ENCODE measurements around the gene GLIS1. TPM values are rescaled to one million over a fixed set of nuclear protein-coding genes. Genes with fewer than 3 reads are reported as not detected.

Gene GLIS1
- total RNA-seq, 1 donor from 2014 or later, result not detected

GRCh38 chr1:53482441-53483153, 256.4 kb downstream of the GLIS1 start:
- DNase-seq (no peak), ATAC-seq (no peak)
- intact Hi-C loops (cut with micrococcal nuclease), result loop anchor here (10.0 kb wide), 1 partner anchor 272 kb away; no protein-coding TSS in a partner anchor

GRCh38 chr1:53481456-53481855, 257.5 kb downstream of the GLIS1 start:
- intact Hi-C loops (cut with micrococcal nuclease), result loop anchor here (10.0 kb wide), 1 partner anchor 273 kb away; no protein-coding TSS in a partner anchor
- ATAC-seq, result no peak
- DNase-seq, result no peak

- intact Hi-C loops (cut with micrococcal nuclease), result loop anchor here (10.0 kb wide), 1 partner anchor 274 kb away; no protein-coding TSS in a partner anchor
- DNase-seq, result no peak
- ATAC-seq, result no peak
Measured at GRCh38 chr1:53480678-53481077, 258.3 kb downstream of the GLIS1 start.

- DNase-seq (no peak), ATAC-seq (no peak)
- intact Hi-C loops (cut with micrococcal nuclease), result no loop called here
Measured at GRCh38 chr1:53478502-53478818, 260.5 kb downstream of the GLIS1 start.

- no peak for ATAC-seq
- intact Hi-C loops (cut with micrococcal nuclease), result no loop called here
- DNase-seq, result no peak
Measured at GRCh38 chr1:53477651-53478501, 261.1 kb downstream of the GLIS1 start.

GRCh38 chr1:53476579-53476978, 262.4 kb downstream of the GLIS1 start:
- intact Hi-C loops (cut with micrococcal nuclease), result no loop called here
- ATAC-seq (no peak), DNase-seq (no peak)

GRCh38 chr1:53475664-53476063, 263.3 kb downstream of the GLIS1 start:
- no peak for DNase-seq
- ATAC-seq, result no peak
- intact Hi-C loops (cut with micrococcal nuclease), result no loop called here

- intact Hi-C loops (cut with micrococcal nuclease), result no loop called here
- ATAC-seq, result no peak
- DNase-seq, result no peak
Measured at GRCh38 chr1:53473463-53473862, 265.5 kb downstream of the GLIS1 start.

GRCh38 chr1:53471000-53471399, 268.0 kb downstream of the GLIS1 start:
- intact Hi-C loops (cut with micrococcal nuclease), result no loop called here
- DNase-seq (no peak), ATAC-seq (no peak)

- intact Hi-C loops (cut with micrococcal nuclease), result no loop called here
- ATAC-seq, result no peak
Measured at GRCh38 chr1:53470584-53470983, 268.4 kb downstream of the GLIS1 start.

GRCh38 chr1:53470155-53470554, 268.8 kb downstream of the GLIS1 start:
- ATAC-seq (peak; percentile 91), DNase-seq (peak; percentile 86)
- intact Hi-C loops (cut with micrococcal nuclease), result no loop called here

More at GRCh38 chr1:53470584-53470983, 268.4 kb downstream of the GLIS1 start:
- no peak for DNase-seq

GRCh38 chr1:53469373-53469772, 269.6 kb downstream of the GLIS1 start:
- no peak for DNase-seq
- intact Hi-C loops (cut with micrococcal nuclease), result no loop called here
- no peak for ATAC-seq

GRCh38 chr1:53468374-53468773, 270.6 kb downstream of the GLIS1 start:
- DNase-seq, result no peak
- intact Hi-C loops (cut with micrococcal nuclease), result no loop called here
- no peak for ATAC-seq

GRCh38 chr1:53467391-53467790, 271.6 kb downstream of the GLIS1 start:
- DNase-seq, result no peak
- ATAC-seq, result no peak
- intact Hi-C loops (cut with micrococcal nuclease), result no loop called here

- DNase-seq, result no peak
- intact Hi-C loops (cut with micrococcal nuclease), result no loop called here
- peak; percentile 24 for ATAC-seq
Measured at GRCh38 chr1:53465023-53465957, 273.7 kb downstream of the GLIS1 start.

GRCh38 chr1:53463961-53464899, 274.7 kb downstream of the GLIS1 start:
- intact Hi-C loops (cut with micrococcal nuclease), result no loop called here
- no peak for DNase-seq
- ATAC-seq, result no peak

- ATAC-seq, result no peak
- intact Hi-C loops (cut with micrococcal nuclease), result no loop called here
- no peak for DNase-seq
Measured at GRCh38 chr1:53462769-53463501, 276.0 kb downstream of the GLIS1 start.

GRCh38 chr1:53462193-53462592, 276.8 kb downstream of the GLIS1 start:
- ATAC-seq (no peak), DNase-seq (no peak)
- intact Hi-C loops (cut with micrococcal nuclease), result no loop called here

Measured in left ventricle myocardium superior (tissue), 1 donor.